ENCODE data around the gene HS1BP3.

DNA sequence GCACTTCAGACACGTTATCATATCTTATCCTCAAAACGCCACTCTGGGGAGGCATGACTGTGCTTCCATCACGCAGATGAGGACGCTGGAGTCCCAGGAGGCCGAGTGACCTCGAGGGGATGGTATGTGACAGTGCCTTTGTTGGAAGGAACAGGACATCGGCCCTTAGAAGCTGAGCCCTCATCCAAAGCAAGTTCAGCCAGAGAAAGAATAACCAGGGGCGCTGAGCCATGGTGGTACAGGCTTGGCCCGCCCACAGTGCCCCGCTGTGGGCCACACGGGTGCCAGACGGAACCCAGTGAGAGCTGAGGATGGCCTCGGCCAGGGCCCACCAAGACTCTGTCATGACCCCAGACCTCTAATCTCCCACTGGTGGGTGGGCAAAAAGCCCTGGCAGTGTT, 31.3 kb downstream of the HS1BP3 start:
- no peak for TF ChIP-seq POLR2A (IDR thresholded peaks at IDR 0.05)
- TF ChIP-seq, protein P1, sequence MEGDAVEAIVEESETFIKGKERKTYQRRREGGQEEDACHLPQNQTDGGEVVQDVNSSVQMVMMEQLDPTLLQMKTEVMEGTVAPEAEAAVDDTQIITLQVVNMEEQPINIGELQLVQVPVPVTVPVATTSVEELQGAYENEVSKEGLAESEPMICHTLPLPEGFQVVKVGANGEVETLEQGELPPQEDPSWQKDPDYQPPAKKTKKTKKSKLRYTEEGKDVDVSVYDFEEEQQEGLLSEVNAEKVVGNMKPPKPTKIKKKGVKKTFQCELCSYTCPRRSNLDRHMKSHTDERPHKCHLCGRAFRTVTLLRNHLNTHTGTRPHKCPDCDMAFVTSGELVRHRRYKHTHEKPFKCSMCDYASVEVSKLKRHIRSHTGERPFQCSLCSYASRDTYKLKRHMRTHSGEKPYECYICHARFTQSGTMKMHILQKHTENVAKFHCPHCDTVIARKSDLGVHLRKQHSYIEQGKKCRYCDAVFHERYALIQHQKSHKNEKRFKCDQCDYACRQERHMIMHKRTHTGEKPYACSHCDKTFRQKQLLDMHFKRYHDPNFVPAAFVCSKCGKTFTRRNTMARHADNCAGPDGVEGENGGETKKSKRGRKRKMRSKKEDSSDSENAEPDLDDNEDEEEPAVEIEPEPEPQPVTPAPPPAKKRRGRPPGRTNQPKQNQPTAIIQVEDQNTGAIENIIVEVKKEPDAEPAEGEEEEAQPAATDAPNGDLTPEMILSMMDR (IDR thresholded peaks at IDR 0.05), result no peak

Data from thyroid gland (tissue), 4 donors.